GM23338 (cell line): ENCODE data around the gene SCP2. TPM values are rescaled to one million over a fixed set of nuclear protein-coding genes. Genes with fewer than 3 reads are reported as not detected.

Source experiments
- ATAC-seq: fragments of 200-7000 bp; cut with Tn5 transposase; 3 replicates; pipeline ENCODE4 v1.9.1; 2020
- DNase-seq: peaks from one replicate; pipeline ENCODE4 v3.0.0-alpha.2; 2015; ENCODE audit warnings: low spot score
- H2AFZ ChIP-seq: fragments of 200-600 bp; sonication (generic); 2 replicates; pipeline ENCODE4 v1.8.0; 2016; ENCODE audit warnings: antibody characterized with exemption, mild to moderate bottlenecking, moderate library complexity
- H3F3A ChIP-seq: fragments of 200-600 bp; sonication (generic); replicated peaks from 2 replicates; pipeline ENCODE4 v1.8.0; 2017; ENCODE audit warnings: antibody characterized with exemption, mixed run types, low read depth
- H3K27ac ChIP-seq: fragments of 200-600 bp; sonication (generic); 2 replicates; pipeline ENCODE4 v1.6.1; 2016; ENCODE audit warnings: low read depth
- H3K27me3 ChIP-seq: fragments of 200-600 bp; sonication (generic); 2 replicates; pipeline ENCODE4 v1.8.0; 2016; ENCODE audit warnings: mild to moderate bottlenecking, mixed run types, moderate library complexity; ENCODE audit not compliant: insufficient read depth
- H3K36me3 ChIP-seq: fragments of 200-600 bp; sonication (generic); 2 replicates; pipeline ENCODE4 v1.8.0; 2016; ENCODE audit warnings: mild to moderate bottlenecking; ENCODE audit not compliant: insufficient read depth
- H3K4me1 ChIP-seq: fragments of 200-600 bp; sonication (generic); 2 replicates; pipeline ENCODE4 v1.8.0; 2016; ENCODE audit warnings: mild to moderate bottlenecking, moderate library complexity; ENCODE audit not compliant: insufficient read depth
- H3K4me2 ChIP-seq: fragments of 200-600 bp; sonication (generic); 2 replicates; pipeline ENCODE4 v1.7.1; 2017; ENCODE audit warnings: mixed run types
- H3K4me3 ChIP-seq: fragments of 200-600 bp; sonication (generic); 2 replicates; pipeline ENCODE4 v1.6.1; 2016; ENCODE audit warnings: mixed run types
- H3K79me2 ChIP-seq: fragments of 200-600 bp; sonication (generic); replicated peaks from 2 replicates; pipeline ENCODE4 v1.8.0; 2017; ENCODE audit warnings: mild to moderate bottlenecking; ENCODE audit not compliant: insufficient read depth
- H3K9me2 ChIP-seq: fragments of 200-600 bp; sonication (generic); 2 replicates; pipeline ENCODE4 v1.8.0; 2017; ENCODE audit not compliant: insufficient read depth
- H4K20me1 ChIP-seq: fragments of 200-600 bp; sonication (generic); replicated peaks from 2 replicates; pipeline ENCODE4 v1.8.0; 2017; ENCODE audit warnings: mild to moderate bottlenecking; ENCODE audit not compliant: insufficient read depth
- H3K27ac Mint-ChIP-seq: 2 replicates; pipeline ENCODE4 v1.8.0; 2020; ENCODE audit warnings: inconsistent platforms, mild to moderate bottlenecking, moderate library complexity, mixed read lengths
- H3K27me3 Mint-ChIP-seq: 3 replicates; pipeline ENCODE4 v1.8.0; 2022; ENCODE audit warnings: low read depth, mild to moderate bottlenecking, moderate library complexity, mixed read lengths, inconsistent platforms; ENCODE audit not compliant: insufficient read depth, poor library complexity
- H3K36me3 Mint-ChIP-seq: 3 replicates; pipeline ENCODE4 v1.8.0; 2021; ENCODE audit warnings: low read depth, mild to moderate bottlenecking, inconsistent platforms, moderate library complexity, mixed read lengths
- H3K4me1 Mint-ChIP-seq: 3 replicates; pipeline ENCODE4 v1.8.0; 2020; ENCODE audit warnings: mild to moderate bottlenecking, inconsistent platforms, mixed read lengths
- H3K4me3 Mint-ChIP-seq: 3 replicates; pipeline ENCODE4 v1.8.0; 2021; ENCODE audit warnings: moderate library complexity, mild to moderate bottlenecking, inconsistent platforms, mixed read lengths
- H3K9me3 Mint-ChIP-seq: 3 replicates; pipeline ENCODE4 v1.8.0; 2020; ENCODE audit warnings: moderate library complexity, mild to moderate bottlenecking, inconsistent platforms, mixed read lengths
- CREB1 ChIP-seq: fragments of 250-450 bp; sonication (Bioruptor Pico); IDR thresholded peaks from 2 replicates; pipeline ENCODE4 v1.5.0; 2020; ENCODE audit warnings: low read depth, mild to moderate bottlenecking, moderate library complexity
- CTCF ChIP-seq, 2 experiments: fragments of 200-600 bp in 1 of 2; sonication (generic) in 1 of 2; conservative IDR thresholded peaks; 2 replicates each; pipeline versions ENCODE4 v1.5.1 to v1.6.1; 2016 to 2017; ENCODE audit warnings: antibody characterized with exemption in 2 of 2, low read depth in 2 of 2, mild to moderate bottlenecking in 2 of 2, moderate library complexity in 1 of 2
- ETS1 ChIP-seq: IDR thresholded peaks from 2 replicates; pipeline ENCODE4 v1.6.1; 2016; ENCODE audit warnings: antibody characterized with exemption
- EZH2 ChIP-seq: fragments of 200-600 bp; sonication (generic); IDR thresholded peaks from one replicate; pipeline ENCODE4 v1.8.0; 2017; ENCODE audit warnings: antibody characterized with exemption, mild to moderate bottlenecking, low read depth; ENCODE audit not compliant: unreplicated experiment
- EZH2phosphoT487 ChIP-seq: fragments of 200-600 bp; sonication (generic); IDR thresholded peaks from one replicate; pipeline ENCODE4 v1.8.1; 2018; ENCODE audit warnings: antibody characterized with exemption; ENCODE audit not compliant: unreplicated experiment
- JUNB ChIP-seq: IDR thresholded peaks from one replicate; pipeline ENCODE4 v1.6.1; 2016; ENCODE audit warnings: antibody characterized with exemption; ENCODE audit not compliant: unreplicated experiment
- NANOG ChIP-seq: IDR thresholded peaks from 2 replicates; pipeline ENCODE4 v1.6.1; 2016; ENCODE audit warnings: antibody characterized with exemption, borderline replicate concordance
- POLR2AphosphoS5 ChIP-seq: IDR thresholded peaks from 2 replicates; pipeline ENCODE4 v1.6.1; 2016; ENCODE audit warnings: antibody characterized with exemption, low read depth
- REST ChIP-seq: IDR thresholded peaks from one replicate; pipeline ENCODE4 v1.6.1; 2018; ENCODE audit warnings: antibody characterized with exemption; ENCODE audit not compliant: unreplicated experiment
- STAT1 ChIP-seq: IDR thresholded peaks from one replicate; pipeline ENCODE4 v1.6.1; 2016; ENCODE audit warnings: antibody characterized with exemption; ENCODE audit not compliant: unreplicated experiment
- ZNF114 ChIP-seq: fragments of 250-450 bp; sonication (Bioruptor Pico); IDR thresholded peaks from 2 replicates; pipeline ENCODE4 v1.5.0; 2020; ENCODE audit warnings: mild to moderate bottlenecking, moderate library complexity
- ZNF331 ChIP-seq: fragments of 250-450 bp; sonication (Bioruptor Pico); IDR thresholded peaks from 2 replicates; pipeline ENCODE4 v1.5.0; 2020; ENCODE audit warnings: low read depth, mild to moderate bottlenecking, moderate library complexity
- ZNF462 ChIP-seq: fragments of 250-450 bp; sonication (Bioruptor Pico); IDR thresholded peaks from 2 replicates; pipeline ENCODE4 v1.5.0; 2020; ENCODE audit warnings: mild to moderate bottlenecking, moderate library complexity
- polyA plus RNA-seq: library from polyadenylated mRNA; unstranded; fragments of >200 nt; fragmentation: Nextera tagmentation; extraction: Ambion mirVana; gene quantifications from 2 replicates; pipeline ENCODE4 v1.2.1, GENCODE V29; 2016
- total RNA-seq: library from RNA; depleted of rRNA; stranded (reverse); fragments of >200 nt; shearing (Covaris generic); gene quantifications from 2 replicates; pipeline ENCODE4 v1.2.3, GENCODE V29; 2014

The SCP2 gene
- total and polyA plus RNA-seq, 2 experiments from 2014 or later: 66.3 to 116 TPM

GRCh38 chr1:53049574-53049967, 122.5 kb downstream of the SCP2 start:
- ATAC-seq: no peak
- peaks cover 27% of the 10 kb centered on the region for H3K4me1 ChIP-seq
- Mint-ChIP-seq H3K27me3 (no peaks in the 10 kb centered on the region), H3K9me3 (no peaks in the 10 kb centered on the region), H3K36me3 (no peaks in the 10 kb centered on the region), H3K4me1 (peaks cover 37% of the 10 kb centered on the region; the same call in 2 of the 3 replicates), H3K4me3 (no peak overlapping the region), H3K27ac (no peak overlapping the region)
- peak overlapping the region; percentile 50; the same call in 1 of the 2 replicates for H3K4me2 ChIP-seq
- no peak for TF ChIP-seq STAT1
- TF ChIP-seq ZNF331 (CRISPR knock-in tag): no peak
- no peak for TF ChIP-seq JUNB
- no peak for TF ChIP-seq CREB1 (CRISPR knock-in tag)
- TF ChIP-seq EZH2: no peak
- TF ChIP-seq NANOG: no peak
- TF ChIP-seq REST: no peak
- no peak for TF ChIP-seq CTCF (conservative IDR thresholded peaks at IDR 0.05; ENCODE audit: low read depth in 2 of 2)
- TF ChIP-seq EZH2phosphoT487: no peak
- no peak for TF ChIP-seq ZNF114
- TF ChIP-seq ETS1: no peak
- TF ChIP-seq POLR2AphosphoS5: no peak
- no peak for TF ChIP-seq ZNF462 (CRISPR knock-in tag)
- no peaks in the 10 kb centered on the region for H3K79me2 ChIP-seq
- DNase-seq: no peak
- no peaks in the 10 kb centered on the region for H3K9me2 ChIP-seq
- no peaks in the 10 kb centered on the region for H3K36me3 ChIP-seq
- no peaks in the 10 kb centered on the region for H3K27me3 ChIP-seq
- H3K27ac ChIP-seq: peak overlapping the region; percentile 6; the same call in 1 of the 2 replicates
- H3F3A ChIP-seq: no peaks in the 10 kb centered on the region
- H2AFZ ChIP-seq: no peak overlapping the region
- no peak overlapping the region for H3K4me3 ChIP-seq
- no peaks in the 10 kb centered on the region for H4K20me1 ChIP-seq
